Measurements from ENCODE around the gene CDKN2B. TPM values are rescaled to one million over a fixed set of nuclear protein-coding genes. Genes with fewer than 3 reads are reported as not detected.

CDKN2B gene
- total RNA-seq, 2 experiments from 2014 or later: not detected

- H3K36me3 Mint-ChIP-seq (ENCODE audit: low read depth): peaks cover 4% of the 10 kb centered on the region
- H3K9me3 Mint-ChIP-seq (ENCODE audit: low read depth): no peaks in the 10 kb centered on the region
- ChIA-PET CTCF (interaction anchor here (1.2 to 5.5 kb wide), 3 partner anchors 14 to 180 kb away, joined by 4 to 31 read pairs (median 9); partner anchors contain the start of gene CDKN2B), POLR2A (interaction anchor here (0.6 kb wide), 1 partner anchor 26 kb away, joined by 3 read pairs; no protein-coding TSS in a partner anchor)
- intact Hi-C loops (cut with DNase I, micrococcal nuclease): loop anchor here in 1 of 2 experiments (2.0 kb wide), 1 partner anchor 19 kb away; no protein-coding TSS in a partner anchor
- H3K4me1 Mint-ChIP-seq: peaks cover 8% of the 10 kb centered on the region
- peak; percentile 56 for ATAC-seq
- peak within 1 kb of the TSS; percentile 90 for H3K4me3 Mint-ChIP-seq
- peak; percentile 63 for DNase-seq
- H3K27ac Mint-ChIP-seq: peak within 1 kb of the TSS; percentile 85
- peaks cover 41% of the 10 kb centered on the region for H3K27me3 Mint-ChIP-seq
Observed at GRCh38 chr9:21993893-21994555, 15.1 kb downstream of the CDKN2B start, which contains the start of gene CDKN2A. Gene CDKN2A (minus strand): TSS chr9:21994392.

DNA sequence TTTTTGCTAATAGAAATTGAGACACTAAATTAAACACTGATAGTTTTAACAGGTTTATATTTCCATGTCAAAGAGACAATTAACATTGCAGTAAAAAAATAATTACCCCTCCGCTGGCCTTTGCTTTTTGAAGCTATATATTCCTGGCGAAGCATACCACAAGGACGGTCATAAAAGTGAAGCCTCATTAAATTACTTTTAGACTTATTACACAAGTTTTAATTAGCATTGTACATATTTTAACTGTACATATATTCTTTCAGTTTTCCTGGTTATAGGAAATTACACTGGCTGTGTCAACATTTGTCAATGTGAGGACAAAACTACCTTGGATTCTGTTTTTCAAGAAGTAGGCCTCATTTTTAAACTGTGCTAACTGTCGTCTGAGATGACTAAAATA, 16.1 kb downstream of the CDKN2B start:
- no peak overlapping the region for H3K27ac Mint-ChIP-seq
- H3K4me1 Mint-ChIP-seq: peaks cover 8% of the 10 kb centered on the region
- no peaks in the 10 kb centered on the region for H3K9me3 Mint-ChIP-seq (ENCODE audit: low read depth)
- ATAC-seq (no peak), DNase-seq (no peak)
- H3K4me3 Mint-ChIP-seq: peak overlapping the region; percentile 90
- peaks cover 48% of the 10 kb centered on the region for H3K27me3 Mint-ChIP-seq
- peaks cover 4% of the 10 kb centered on the region for H3K36me3 Mint-ChIP-seq (ENCODE audit: low read depth)
- ChIA-PET CTCF (interaction anchor here (0.6 to 5.5 kb wide), 5 partner anchors 9 to 466 kb away, joined by 3 to 31 read pairs (median 6); partner anchors contain the start of gene CDKN2B), POLR2A (no interaction called here)
- intact Hi-C loops (cut with DNase I, micrococcal nuclease): no loop called here

GRCh38 chr9:21991072-21991959, 17.8 kb downstream of the CDKN2B start:
- Mint-ChIP-seq H3K27me3 (peaks cover 50% of the 10 kb centered on the region), H3K36me3 (ENCODE audit: low read depth) (peaks cover 4% of the 10 kb centered on the region), H3K4me1 (peaks cover 8% of the 10 kb centered on the region), H3K27ac (no peak overlapping the region), H3K4me3 (no peak overlapping the region), H3K9me3 (ENCODE audit: low read depth) (no peaks in the 10 kb centered on the region)
- intact Hi-C loops (cut with DNase I, micrococcal nuclease): no loop called here
- ChIA-PET POLR2A (no interaction called here), CTCF (interaction anchor here (1.1 to 5.5 kb wide), 4 partner anchors 8 to 61 kb away, joined by 3 to 31 read pairs (median 4); partner anchors contain the start of gene CDKN2B)
- no peak for DNase-seq
- ATAC-seq: no peak

DNA sequence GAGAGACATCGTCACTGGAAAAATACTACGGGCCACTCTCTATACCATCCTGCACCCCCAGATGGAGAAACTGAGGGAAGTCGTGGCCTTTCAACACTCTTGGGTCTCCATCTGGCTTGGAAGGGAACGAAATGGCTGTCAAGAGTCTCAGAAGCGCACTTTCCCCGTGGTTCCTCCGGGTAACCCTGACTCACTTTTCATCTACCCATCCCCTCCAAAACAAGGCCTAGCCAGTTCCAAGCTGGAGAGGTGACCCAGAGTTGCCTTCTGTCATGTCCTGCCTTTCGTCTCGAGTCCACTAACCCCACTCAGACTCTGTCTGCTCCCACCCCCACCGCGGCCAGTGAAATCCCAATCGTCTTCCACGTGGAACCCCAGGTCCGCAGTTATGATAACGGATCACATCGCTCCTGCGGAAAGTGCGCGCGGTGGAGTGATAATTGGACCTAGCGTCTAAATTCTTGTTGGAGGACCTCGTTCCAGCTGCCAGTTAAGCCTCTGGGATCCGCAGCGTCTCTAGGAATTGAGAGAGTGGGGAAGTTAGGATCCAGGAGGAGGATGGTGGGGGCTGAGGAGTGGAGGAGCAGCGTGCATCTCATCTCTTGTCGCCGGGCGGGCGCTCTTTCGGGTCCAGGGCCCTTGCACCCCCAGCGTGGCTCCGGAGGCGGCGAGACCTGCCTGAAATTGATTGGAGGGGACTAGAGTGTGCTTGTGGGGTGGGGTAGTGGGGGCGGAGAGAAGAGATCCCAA, 19.5 kb downstream of the CDKN2B start:
- H3K4me3 Mint-ChIP-seq: no peak overlapping the region
- ATAC-seq (no peak), DNase-seq (no peak)
- peaks cover 5% of the 10 kb centered on the region for H3K4me1 Mint-ChIP-seq
- POLR2A ChIA-PET: no interaction called here
- H3K36me3 Mint-ChIP-seq (ENCODE audit: low read depth): peaks cover 4% of the 10 kb centered on the region
- no peak overlapping the region for H3K27ac Mint-ChIP-seq
- intact Hi-C loops (cut with DNase I, micrococcal nuclease): loop anchor here (1.0 to 10.0 kb wide), 2 partner anchors 21 to 1835 kb away; partner anchors contain the start of gene ELAVL2 (in 1 of the 2)
- no peaks in the 10 kb centered on the region for H3K9me3 Mint-ChIP-seq (ENCODE audit: low read depth)
- CTCF ChIA-PET: interaction anchor here (0.5 to 5.5 kb wide), 4 partner anchors 13 to 22 kb away, joined by 3 to 31 read pairs (median 4); partner anchors contain the start of gene CDKN2B
- peaks cover 55% of the 10 kb centered on the region for H3K27me3 Mint-ChIP-seq

DNA sequence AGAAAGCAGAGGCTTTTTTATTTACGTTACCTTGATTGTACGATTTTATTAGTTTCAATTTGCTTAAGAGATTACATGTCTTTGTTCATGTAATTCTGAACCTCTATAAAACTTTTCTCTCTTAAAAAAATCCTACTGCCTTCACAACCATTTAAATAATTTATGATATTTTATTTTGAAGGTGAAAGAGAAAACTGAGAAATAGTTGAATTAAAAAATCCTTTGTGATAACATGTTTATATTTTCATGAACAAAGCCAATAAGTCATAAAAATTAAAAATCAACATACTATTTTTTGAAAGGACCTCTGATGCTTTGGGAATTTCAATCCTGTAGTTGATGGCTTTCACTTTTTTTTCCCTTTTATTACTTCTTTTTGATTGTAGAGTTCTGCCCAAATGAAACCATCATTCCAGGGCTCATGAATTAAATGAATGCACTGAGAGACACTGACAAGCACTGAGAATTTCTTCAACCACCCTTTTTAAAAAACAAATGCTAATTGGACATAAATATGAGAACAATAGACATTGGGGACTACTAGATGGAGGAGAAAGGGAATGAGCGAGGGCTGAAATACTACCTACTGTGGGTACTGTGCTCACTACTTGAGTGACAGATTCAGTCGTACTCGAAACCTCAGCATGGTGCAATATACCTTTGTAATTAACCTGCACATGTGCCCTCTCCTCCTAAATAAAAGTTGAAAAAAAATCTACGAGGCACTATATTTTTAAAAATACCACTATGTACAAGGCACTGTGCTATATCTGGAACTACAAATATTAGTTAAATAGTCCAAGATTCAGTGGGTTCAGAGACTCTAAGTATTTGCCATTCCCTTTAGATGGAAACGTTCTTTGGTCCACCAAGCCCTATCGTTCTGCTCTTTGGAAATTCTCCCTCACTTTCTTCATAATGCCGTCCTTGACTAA, 20.8 kb downstream of the CDKN2B start:
- no peaks in the 10 kb centered on the region for H3K9me3 Mint-ChIP-seq (ENCODE audit: low read depth)
- no peak for ATAC-seq
- ChIA-PET POLR2A (no interaction called here), CTCF (interaction anchor here (0.9 kb wide), 1 partner anchor 12 kb away, joined by 3 read pairs; no protein-coding TSS in a partner anchor)
- H3K27me3 Mint-ChIP-seq: peaks cover 59% of the 10 kb centered on the region
- intact Hi-C loops (cut with DNase I, micrococcal nuclease): loop anchor here in 1 of 2 experiments (10.0 kb wide), 1 partner anchor 1836 kb away; the partner anchor contains the start of gene ELAVL2
- no peak for DNase-seq
- peaks cover 2% of the 10 kb centered on the region for H3K4me1 Mint-ChIP-seq
- H3K36me3 Mint-ChIP-seq (ENCODE audit: low read depth): peaks cover 4% of the 10 kb centered on the region
- no peak overlapping the region for H3K27ac Mint-ChIP-seq
- H3K4me3 Mint-ChIP-seq: no peak overlapping the region

GRCh38 chr9:21985964-21986667, 23.0 kb downstream of the CDKN2B start:
- Mint-ChIP-seq H3K36me3 (ENCODE audit: low read depth) (peaks cover 4% of the 10 kb centered on the region), H3K4me1 (no peaks in the 10 kb centered on the region), H3K27ac (no peak overlapping the region), H3K4me3 (no peak overlapping the region), H3K9me3 (ENCODE audit: low read depth) (no peaks in the 10 kb centered on the region), H3K27me3 (peaks cover 65% of the 10 kb centered on the region)
- intact Hi-C loops (cut with DNase I, micrococcal nuclease): loop anchor here in 1 of 2 experiments (10.0 kb wide), 1 partner anchor 1839 kb away; the partner anchor contains the start of gene ELAVL2
- ChIA-PET CTCF (interaction anchor here (1.0 to 2.9 kb wide), 3 partner anchors 18 to 51 kb away, joined by 3 to 17 read pairs (median 6); partner anchors contain the start of gene CDKN2B), POLR2A (no interaction called here)
- DNase-seq: no peak
- no peak for ATAC-seq

- peaks cover 64% of the 10 kb centered on the region for H3K27me3 Mint-ChIP-seq
Observed at GRCh38 chr9:21984101-21984500, 25.0 kb downstream of the CDKN2B start.

DNA sequence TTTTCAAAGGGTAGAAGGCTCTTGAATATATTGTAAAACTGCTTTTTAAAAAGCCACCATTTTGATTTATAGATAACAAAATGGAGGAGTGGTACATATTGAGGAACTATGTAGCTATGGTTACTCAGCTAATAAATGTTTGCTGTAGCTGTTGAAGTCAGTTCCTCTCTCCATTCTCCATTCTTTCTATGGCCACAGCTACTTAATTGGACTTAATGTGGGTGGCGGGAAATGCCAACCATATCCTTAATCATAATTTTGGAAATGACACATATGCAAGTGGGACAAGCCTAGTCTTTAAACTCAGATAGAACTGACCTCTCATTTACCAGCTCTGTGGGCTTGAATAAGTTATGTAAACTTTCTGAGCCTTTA, 25.6 kb downstream of the CDKN2B start:
- ChIA-PET CTCF (interaction anchor here (0.8 to 3.1 kb wide), 5 partner anchors 8 to 180 kb away, joined by 3 to 17 read pairs (median 4); partner anchors contain the start of gene CDKN2B), POLR2A (no interaction called here)
- Mint-ChIP-seq H3K4me1 (no peaks in the 10 kb centered on the region), H3K27ac (no peak overlapping the region), H3K4me3 (no peak overlapping the region), H3K27me3 (peaks cover 64% of the 10 kb centered on the region), H3K36me3 (ENCODE audit: low read depth) (no peaks in the 10 kb centered on the region), H3K9me3 (ENCODE audit: low read depth) (no peaks in the 10 kb centered on the region)
- intact Hi-C loops (cut with DNase I, micrococcal nuclease): loop anchor here in 1 of 2 experiments (10.0 kb wide), 1 partner anchor 1841 kb away; the partner anchor contains the start of gene ELAVL2
- ATAC-seq (no peak), DNase-seq (no peak)

More at GRCh38 chr9:21984101-21984500, 25.0 kb downstream of the CDKN2B start:
- no peaks in the 10 kb centered on the region for H3K36me3 Mint-ChIP-seq (ENCODE audit: low read depth)
- H3K9me3 Mint-ChIP-seq (ENCODE audit: low read depth): no peaks in the 10 kb centered on the region
- intact Hi-C loops (cut with DNase I, micrococcal nuclease): loop anchor here in 1 of 2 experiments (10.0 kb wide), 1 partner anchor 1841 kb away; the partner anchor contains the start of gene ELAVL2
- H3K27ac Mint-ChIP-seq: no peak overlapping the region
- DNase-seq: no peak
- no peaks in the 10 kb centered on the region for H3K4me1 Mint-ChIP-seq
- ChIA-PET CTCF (interaction anchor here (3.1 kb wide), 1 partner anchor 25 kb away, joined by 17 read pairs; the partner anchor contains the start of gene CDKN2B), POLR2A (no interaction called here)
- no peak for ATAC-seq
- H3K4me3 Mint-ChIP-seq: no peak overlapping the region

DNA sequence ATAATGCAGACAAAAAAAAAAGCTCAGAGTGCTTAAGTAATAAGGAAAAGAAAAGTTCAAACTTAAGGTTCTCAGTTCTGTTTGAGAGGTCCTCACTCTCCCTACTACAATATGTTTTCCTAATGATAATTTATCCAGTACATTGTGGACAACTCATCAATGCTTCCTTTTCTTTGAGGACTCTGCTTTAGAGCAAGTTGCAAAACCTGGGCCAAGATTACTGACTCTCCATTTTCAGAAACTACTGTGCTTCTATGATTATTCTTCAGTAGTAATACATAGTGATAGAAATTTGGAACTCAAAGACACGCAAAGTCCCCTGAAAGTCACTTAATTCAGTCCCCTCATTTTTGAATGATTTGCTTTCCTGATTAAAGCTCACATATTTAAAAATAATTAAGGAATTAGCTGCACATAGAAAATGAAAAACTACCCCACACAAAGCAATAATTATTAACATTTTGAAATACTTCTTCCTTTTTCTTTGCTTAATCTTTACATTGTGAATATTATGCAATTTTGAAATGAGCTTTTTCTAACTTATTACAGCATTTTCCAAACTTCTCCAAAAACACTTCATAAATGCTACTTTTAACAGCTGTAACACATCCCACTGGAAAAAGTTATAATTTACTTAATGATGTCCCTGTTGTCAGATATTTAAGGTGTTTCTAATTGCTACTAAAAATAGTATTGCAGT, 26.1 kb downstream of the CDKN2B start:
- Mint-ChIP-seq H3K27ac (no peak overlapping the region), H3K9me3 (ENCODE audit: low read depth) (no peaks in the 10 kb centered on the region), H3K4me1 (no peaks in the 10 kb centered on the region), H3K4me3 (no peak overlapping the region), H3K36me3 (ENCODE audit: low read depth) (no peaks in the 10 kb centered on the region), H3K27me3 (peaks cover 61% of the 10 kb centered on the region)
- ATAC-seq (no peak), DNase-seq (no peak)
- intact Hi-C loops (cut with DNase I, micrococcal nuclease): loop anchor here in 1 of 2 experiments (10.0 kb wide), 1 partner anchor 1842 kb away; the partner anchor contains the start of gene ELAVL2
- POLR2A ChIA-PET: no interaction called here
- CTCF ChIA-PET: interaction anchor here (0.8 to 3.1 kb wide), 7 partner anchors 8 to 179 kb away, joined by 3 to 17 read pairs (median 4); partner anchors contain the start of gene CDKN2B
